AG09319 (cell line): Measurements from ENCODE around the gene ITGB3.
"Not testable (repeated sequence)": the region's sequence is repeated elsewhere in the genome, so short reads cannot be mapped to it uniquely, and the experiment has no call there.

Experiments
- DNase-seq: peaks from one replicate; pipeline ENCODE4 v3.0.0-alpha.2; 2010; ENCODE audit warnings: low read depth; ENCODE audit errors: extremely low read depth
- CTCF ChIP-seq: IDR thresholded peaks from 2 replicates; pipeline ENCODE4 v1.5.1; 2011; ENCODE audit warnings: low read depth, mild to moderate bottlenecking, inconsistent platforms, low read length, moderate library complexity

Gene ITGB3

GRCh38 chr17:47219621-47220475, 33.8 kb upstream of the ITGB3 start:
- DNase-seq, result no peak
- TF ChIP-seq CTCF, result no peak

- TF ChIP-seq CTCF, result no peak
- no peak for DNase-seq
Measured at GRCh38 chr17:47220531-47220999, 33.1 kb upstream of the ITGB3 start.

GRCh38 chr17:47221154-47221553, 32.5 kb upstream of the ITGB3 start:
- no peak for DNase-seq
- no peak for TF ChIP-seq CTCF

GRCh38 chr17:47222047-47222446, 31.6 kb upstream of the ITGB3 start:
- no peak for DNase-seq
- TF ChIP-seq CTCF, result no peak

GRCh38 chr17:47223007-47223406, 30.6 kb upstream of the ITGB3 start:
- DNase-seq, result no peak
- no peak for TF ChIP-seq CTCF

GRCh38 chr17:47223460-47223859, 30.2 kb upstream of the ITGB3 start:
- no peak for TF ChIP-seq CTCF
- no peak for DNase-seq

- not testable (repeated sequence) for DNase-seq
Measured at GRCh38 chr17:47224077-47224476, 29.6 kb upstream of the ITGB3 start.

- no peak for DNase-seq
- TF ChIP-seq CTCF, result no peak
Measured at GRCh38 chr17:47224966-47225365, 28.7 kb upstream of the ITGB3 start.
